ENCODE data around the gene RNF133.
"Not testable (repeated sequence)": the region's sequence is repeated elsewhere in the genome, so short reads cannot be mapped to it uniquely, and the experiment has no call there.

The RNF133 gene

DNA sequence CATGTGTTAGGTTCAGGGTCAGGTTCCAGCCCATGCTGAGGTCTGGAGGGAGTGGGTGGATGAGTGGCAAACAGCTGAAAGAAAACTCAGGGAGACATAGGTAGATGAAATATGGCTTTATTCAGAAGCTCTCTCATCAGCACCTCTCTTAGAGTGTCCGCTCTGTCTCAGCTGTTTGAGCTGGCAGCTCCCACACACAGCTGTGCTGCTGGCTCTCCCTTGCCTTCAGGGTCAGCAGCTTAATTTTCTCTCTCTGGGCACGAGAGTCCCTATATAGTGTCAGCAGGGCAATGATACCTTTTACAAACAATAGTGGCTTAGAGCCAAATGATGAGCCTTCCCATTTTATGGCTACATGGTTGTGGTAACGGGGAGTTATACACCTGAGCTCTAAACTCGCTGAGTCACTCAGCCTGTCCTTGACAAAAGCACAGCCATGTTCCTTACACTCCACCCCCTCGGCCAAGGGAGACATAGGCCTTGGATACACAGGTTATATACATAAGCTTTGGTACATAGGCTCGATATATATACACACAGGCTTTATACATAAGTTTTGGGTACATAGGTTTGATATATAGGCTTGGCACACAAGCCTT, 10.4 kb downstream of the RNF133 start:
- DNase-seq: no peak

- DNase-seq: no peak
These were observed 12.5 kb downstream of the RNF133 start for GRCh38 chr7:122686360-122686878.

- DNase-seq: no peak
These were observed 14.4 kb downstream of the RNF133 start for GRCh38 chr7:122684504-122684903.

GRCh38 chr7:122682815-122683550, 15.9 kb downstream of the RNF133 start:
- no peak for DNase-seq

DNA sequence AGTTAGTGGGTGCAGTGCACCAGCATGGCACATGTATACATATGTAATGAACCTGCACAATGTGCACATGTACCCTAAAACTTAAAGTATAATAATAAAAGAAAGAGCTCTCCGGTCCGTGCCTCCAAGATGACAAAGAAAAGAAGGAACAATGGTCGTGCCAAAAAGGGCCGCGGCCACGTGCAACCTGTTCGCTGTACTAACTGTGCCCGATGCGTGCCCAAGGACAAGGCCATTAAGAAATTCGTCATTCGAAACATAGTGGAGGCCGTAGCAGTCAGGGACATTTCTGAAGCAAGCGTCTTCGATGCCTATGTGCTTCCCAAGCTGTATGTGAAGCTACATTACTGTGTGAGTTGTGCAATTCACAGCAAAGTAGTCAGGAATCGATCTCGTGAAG, 17.7 kb downstream of the RNF133 start:
- DNase-seq: not testable (repeated sequence)

GRCh38 chr7:122679813-122680212, 19.1 kb downstream of the RNF133 start:
- no peak for DNase-seq

GRCh38 chr7:122679269-122679709, 19.6 kb downstream of the RNF133 start:
- not testable (repeated sequence) for DNase-seq

DNA sequence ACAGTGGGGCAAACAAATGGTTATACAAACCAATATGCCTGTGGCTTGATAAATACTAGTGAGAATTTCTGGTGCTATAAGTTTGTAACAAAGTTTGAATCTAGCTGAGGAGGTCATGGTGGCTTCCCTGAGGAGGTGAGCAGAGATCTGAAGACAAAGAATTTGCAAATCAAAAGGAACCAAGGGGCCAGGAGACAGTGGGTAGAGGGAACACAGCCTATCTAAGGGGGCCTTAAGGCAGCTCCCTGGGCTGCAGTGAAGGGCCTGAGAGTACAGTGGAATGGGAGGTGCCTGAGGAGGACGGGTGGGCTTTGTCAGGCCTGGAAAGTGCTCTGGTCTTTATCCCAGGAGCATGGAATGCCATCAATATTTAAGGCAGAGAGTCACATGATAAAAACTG, 21.8 kb downstream of the RNF133 start:
- DNase-seq: no peak

DNA sequence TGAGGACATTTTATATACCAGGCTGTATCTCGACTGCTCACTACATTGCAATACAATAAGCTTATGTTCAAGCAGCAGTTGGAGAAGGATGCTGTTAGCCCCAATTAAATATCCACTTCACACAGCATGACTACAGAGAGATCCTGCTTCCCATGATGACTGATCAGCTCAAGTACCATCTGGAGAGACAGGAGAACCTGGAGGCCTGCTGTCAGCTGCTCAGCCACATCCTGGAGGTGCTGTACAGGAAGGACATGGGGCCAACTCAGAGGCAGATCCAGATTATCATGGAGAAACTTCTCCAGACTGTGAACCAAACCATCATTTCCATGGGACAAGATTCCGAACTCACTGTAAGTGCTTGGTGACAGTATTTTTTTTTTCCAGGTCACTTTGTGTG, 22.5 kb downstream of the RNF133 start:
- no peak for DNase-seq

- DNase-seq: no peak
These were observed 23.3 kb downstream of the RNF133 start for GRCh38 chr7:122675621-122676020.

DNA sequence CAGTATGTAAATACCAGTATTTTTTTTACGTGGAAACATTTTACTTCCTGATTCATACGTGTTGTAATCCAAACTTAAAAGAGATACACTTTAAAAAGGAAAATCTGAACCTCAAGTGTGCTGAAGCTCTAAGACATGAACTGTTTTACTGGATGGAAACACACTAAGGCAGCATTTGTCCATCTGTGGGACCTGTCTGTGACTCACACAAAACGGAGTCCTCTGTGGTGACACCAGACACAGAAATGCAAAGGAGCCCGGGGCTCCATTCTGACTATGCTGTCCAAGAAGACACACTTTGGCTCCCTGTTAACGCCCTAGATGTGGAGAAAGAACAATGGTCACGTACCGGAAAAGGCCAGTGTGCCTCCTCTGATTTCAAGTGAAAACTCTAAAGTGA, 23.9 kb downstream of the RNF133 start:
- no peak for DNase-seq

DNA sequence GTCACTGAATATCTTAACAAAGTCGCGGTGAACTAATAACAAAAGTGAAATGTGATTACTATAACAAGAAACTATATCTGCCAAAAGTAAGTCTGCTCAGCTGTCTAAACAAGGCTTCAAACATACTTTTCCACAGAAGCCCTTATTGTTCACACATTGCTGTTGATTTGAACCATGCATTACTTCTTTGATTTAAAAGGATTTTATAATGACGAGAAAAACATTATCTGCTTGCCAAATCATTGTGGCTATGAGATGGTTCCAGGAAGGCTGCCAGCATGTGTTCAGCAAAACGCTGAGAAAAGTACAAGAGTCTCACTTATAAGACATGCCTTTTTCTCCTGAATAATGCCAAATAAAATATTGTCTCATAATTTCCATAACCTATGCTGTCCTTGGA, 24.4 kb downstream of the RNF133 start:
- DNase-seq: no peak

GRCh38 chr7:122673951-122674350, 25.0 kb downstream of the RNF133 start:
- no peak for DNase-seq

DNA sequence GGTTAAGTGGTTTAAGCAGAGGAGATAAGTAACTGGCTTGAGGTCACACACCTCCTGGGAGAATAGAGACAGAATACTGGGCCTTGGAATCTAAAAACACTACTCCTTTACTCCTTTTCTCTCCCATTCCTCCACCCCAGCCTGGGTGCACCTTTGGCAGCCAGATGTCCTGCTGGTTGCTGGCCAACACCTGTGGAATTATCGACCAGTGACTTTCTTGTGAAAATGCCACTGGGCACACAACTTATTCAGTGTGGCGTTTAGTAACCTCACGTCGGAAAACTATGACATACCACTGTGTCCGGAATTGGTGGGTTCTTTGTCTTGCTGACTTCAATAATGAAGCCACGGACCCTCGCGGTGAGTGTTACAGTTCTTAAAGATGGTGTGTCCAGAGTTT, 26.4 kb downstream of the RNF133 start:
- DNase-seq: no peak

DNA sequence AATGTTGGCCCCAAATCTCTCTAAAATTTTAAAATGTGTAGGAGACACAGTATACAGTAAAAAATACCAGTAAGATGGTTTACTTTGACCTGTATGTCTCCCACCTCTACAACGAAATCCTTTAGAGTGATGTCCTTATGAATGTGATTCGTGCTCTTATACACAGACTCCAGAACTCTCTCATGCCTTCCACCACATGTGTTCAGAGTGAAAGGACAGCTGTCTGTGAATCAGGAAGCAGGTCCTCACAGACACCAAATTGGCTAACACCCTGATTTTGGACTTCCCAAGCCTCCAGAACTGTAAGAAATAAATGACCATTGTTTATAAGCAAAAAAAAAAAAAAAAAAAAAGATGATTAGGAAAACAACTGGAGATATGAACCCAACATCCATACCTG, 35.2 kb downstream of the RNF133 start:
- DNase-seq: no peak

- no peak for DNase-seq
These were observed 40.1 kb downstream of the RNF133 start for GRCh38 chr7:122658856-122659255.

GRCh38 chr7:122653685-122654084, 45.2 kb downstream of the RNF133 start:
- no peak for DNase-seq

- no peak for DNase-seq
These were observed 46.0 kb downstream of the RNF133 start for GRCh38 chr7:122652876-122653275.

DNA sequence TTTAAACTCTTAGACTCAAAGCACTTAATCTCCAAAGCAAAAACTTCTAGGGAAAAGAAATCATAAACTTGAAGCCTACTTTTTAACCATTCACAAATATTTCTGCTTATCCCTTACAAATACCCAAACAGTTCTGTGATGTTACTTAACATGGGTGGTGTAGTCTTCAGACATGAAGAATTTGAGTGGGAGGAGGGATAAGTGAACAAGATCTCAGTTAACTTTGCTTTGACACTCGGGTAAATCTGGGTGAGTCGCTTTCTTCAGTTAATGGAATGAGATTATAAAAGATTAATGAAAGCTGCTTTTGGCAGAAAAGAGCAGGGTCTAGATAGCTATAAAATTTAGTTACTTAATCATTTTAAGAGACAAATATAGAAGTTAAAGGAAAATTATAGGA, 47.5 kb downstream of the RNF133 start:
- no peak for DNase-seq

Measured in NCI-H1694 (cell line).